Activated T-helper 17 cell treated with anti-CD3 and anti-CD28 coated beads, Interleukin-2, amount 50 U/mL, for 72 hours (primary cell): Measurements from ENCODE around the gene AHRR. TPM values are rescaled to one million over a fixed set of nuclear protein-coding genes. Genes with fewer than 3 reads are reported as not detected.

Experiments
- ATAC-seq: fragments of 150-1000 bp; cut with Tn5 transposase; replicated peaks from 2 replicates; pipeline ENCODE4 v1.10.0; 2021; ENCODE audit warnings: mild to moderate bottlenecking, moderate library complexity
- H3K27ac Mint-ChIP-seq: one replicate; pipeline ENCODE4 v1.8.0; 2022; ENCODE audit warnings: mixed read lengths
- H3K27me3 Mint-ChIP-seq: one replicate; pipeline ENCODE4 v1.8.0; 2022; ENCODE audit warnings: mixed read lengths
- H3K36me3 Mint-ChIP-seq: one replicate; pipeline ENCODE4 v1.8.0; 2022; ENCODE audit warnings: low read depth, mild to moderate bottlenecking, mixed read lengths
- H3K4me1 Mint-ChIP-seq: one replicate; pipeline ENCODE4 v1.8.0; 2022; ENCODE audit warnings: mixed read lengths
- H3K4me3 Mint-ChIP-seq: one replicate; pipeline ENCODE4 v1.8.0; 2022; ENCODE audit warnings: mild to moderate bottlenecking, mixed read lengths
- H3K9me3 Mint-ChIP-seq: one replicate; pipeline ENCODE4 v1.8.0; 2022; ENCODE audit warnings: mixed read lengths
- total RNA-seq, 2 donors: library from RNA; stranded (reverse); gene quantifications; one replicate each; pipeline ENCODE4 v1.2.3, GENCODE V29; 2022

Gene AHRR
- total RNA-seq, 2 donors from 2014 or later: 49.5 to 78.1 TPM

- H3K9me3 Mint-ChIP-seq: no peaks in the 10 kb centered on the region
- no peak overlapping the region for H3K4me3 Mint-ChIP-seq
- peaks cover 6% of the 10 kb centered on the region for H3K27me3 Mint-ChIP-seq
- H3K4me1 Mint-ChIP-seq: peaks cover 11% of the 10 kb centered on the region
- no peak for ATAC-seq
- H3K36me3 Mint-ChIP-seq: peaks cover 31% of the 10 kb centered on the region
- H3K27ac Mint-ChIP-seq: no peak overlapping the region
Observed at GRCh38 chr5:353612-354580, 32.4 kb downstream of the AHRR start.

GRCh38 chr5:354581-355378 is 33.3 kb downstream of the AHRR start:
- Mint-ChIP-seq H3K4me1 (peaks cover 11% of the 10 kb centered on the region), H3K27me3 (peaks cover 6% of the 10 kb centered on the region), H3K36me3 (peaks cover 27% of the 10 kb centered on the region), H3K9me3 (no peaks in the 10 kb centered on the region), H3K27ac (no peak overlapping the region), H3K4me3 (no peak overlapping the region)
- no peak for ATAC-seq

GRCh38 chr5:355379-355935 is 33.9 kb downstream of the AHRR start:
- Mint-ChIP-seq H3K4me3 (no peak overlapping the region), H3K27me3 (peaks cover 2% of the 10 kb centered on the region), H3K4me1 (peaks cover 11% of the 10 kb centered on the region), H3K36me3 (peaks cover 25% of the 10 kb centered on the region), H3K9me3 (no peaks in the 10 kb centered on the region), H3K27ac (no peak overlapping the region)
- no peak for ATAC-seq

- no peak overlapping the region for H3K4me3 Mint-ChIP-seq
- H3K27me3 Mint-ChIP-seq: no peaks in the 10 kb centered on the region
- H3K9me3 Mint-ChIP-seq: no peaks in the 10 kb centered on the region
- H3K4me1 Mint-ChIP-seq: peaks cover 10% of the 10 kb centered on the region
- H3K36me3 Mint-ChIP-seq: peaks cover 25% of the 10 kb centered on the region
- no peak for ATAC-seq
- H3K27ac Mint-ChIP-seq: no peak overlapping the region
Observed at GRCh38 chr5:355958-356357, 34.4 kb downstream of the AHRR start.

- Mint-ChIP-seq H3K36me3 (peaks cover 37% of the 10 kb centered on the region), H3K4me1 (peaks cover 4% of the 10 kb centered on the region), H3K27me3 (no peaks in the 10 kb centered on the region), H3K4me3 (no peak overlapping the region), H3K9me3 (peaks cover 3% of the 10 kb centered on the region), H3K27ac (no peak overlapping the region)
- ATAC-seq: no peak
Observed at GRCh38 chr5:359301-359897, 37.9 kb downstream of the AHRR start.

GRCh38 chr5:360257-361027 is 38.9 kb downstream of the AHRR start:
- Mint-ChIP-seq H3K4me3 (no peak overlapping the region), H3K4me1 (peaks cover 4% of the 10 kb centered on the region), H3K27ac (no peak overlapping the region), H3K36me3 (peaks cover 37% of the 10 kb centered on the region), H3K9me3 (peaks cover 7% of the 10 kb centered on the region), H3K27me3 (no peaks in the 10 kb centered on the region)
- no peak for ATAC-seq

- peaks cover 7% of the 10 kb centered on the region for H3K9me3 Mint-ChIP-seq
- H3K4me3 Mint-ChIP-seq: no peak overlapping the region
- no peak for ATAC-seq
- no peaks in the 10 kb centered on the region for H3K4me1 Mint-ChIP-seq
- no peaks in the 10 kb centered on the region for H3K27me3 Mint-ChIP-seq
- no peak overlapping the region for H3K27ac Mint-ChIP-seq
- H3K36me3 Mint-ChIP-seq: peaks cover 42% of the 10 kb centered on the region
Observed at GRCh38 chr5:362189-362588, 40.7 kb downstream of the AHRR start.

- Mint-ChIP-seq H3K27ac (no peak overlapping the region), H3K36me3 (peaks cover 42% of the 10 kb centered on the region), H3K27me3 (no peaks in the 10 kb centered on the region), H3K9me3 (peaks cover 7% of the 10 kb centered on the region), H3K4me3 (no peak overlapping the region), H3K4me1 (no peaks in the 10 kb centered on the region)
- ATAC-seq: no peak
Observed at GRCh38 chr5:362978-363765, 41.7 kb downstream of the AHRR start.

GRCh38 chr5:364497-364896 is 43.0 kb downstream of the AHRR start:
- Mint-ChIP-seq H3K27me3 (no peaks in the 10 kb centered on the region), H3K9me3 (peaks cover 7% of the 10 kb centered on the region), H3K27ac (no peak overlapping the region), H3K36me3 (peaks cover 56% of the 10 kb centered on the region), H3K4me1 (peaks cover 8% of the 10 kb centered on the region), H3K4me3 (no peak overlapping the region)
- ATAC-seq: no peak

- Mint-ChIP-seq H3K27ac (no peak overlapping the region), H3K4me3 (no peak overlapping the region), H3K27me3 (no peaks in the 10 kb centered on the region), H3K36me3 (peaks cover 48% of the 10 kb centered on the region), H3K9me3 (peaks cover 7% of the 10 kb centered on the region), H3K4me1 (peaks cover 11% of the 10 kb centered on the region)
- no peak for ATAC-seq
Observed at GRCh38 chr5:366541-367357, 45.2 kb downstream of the AHRR start.

GRCh38 chr5:367358-368130 is 46.0 kb downstream of the AHRR start:
- H3K27me3 Mint-ChIP-seq: no peaks in the 10 kb centered on the region
- no peak overlapping the region for H3K4me3 Mint-ChIP-seq
- peaks cover 14% of the 10 kb centered on the region for H3K4me1 Mint-ChIP-seq
- peak overlapping the region; percentile 7 for H3K27ac Mint-ChIP-seq
- H3K9me3 Mint-ChIP-seq: peaks cover 7% of the 10 kb centered on the region
- H3K36me3 Mint-ChIP-seq: peaks cover 46% of the 10 kb centered on the region
- no peak for ATAC-seq
